ENCODE data around the gene TRPM2. TPM values are rescaled to one million over a fixed set of nuclear protein-coding genes. Genes with fewer than 3 reads are reported as not detected.
"Not testable (repeated sequence)": the region's sequence is repeated elsewhere in the genome, so short reads cannot be mapped to it uniquely, and the experiment has no call there.

The TRPM2 gene
- total RNA-seq, 3 donors from 2014 or later = 1.5 to 10.3 (median 7.2) TPM

- no peaks in the 10 kb centered on the region for H3K9me3 ChIP-seq
- H3K4me1 ChIP-seq (ENCODE audit: low read depth) = no peaks in the 10 kb centered on the region
- no peak overlapping the region for H3K4me3 ChIP-seq
- DNase-seq = peak in 1 of 3 donors; percentile 8
- TF ChIP-seq CTCF (IDR thresholded peaks at IDR 0.05) = no peak
- no peaks in the 10 kb centered on the region for H3K36me3 ChIP-seq (ENCODE audit: low read depth)
- intact Hi-C loops (cut with DNase I, micrococcal nuclease) = no loop called here
- no peak for ATAC-seq
These were observed 61.1 kb downstream of the TRPM2 start for GRCh38 chr21:44414291-44415072.

- H3K4me3 ChIP-seq = no peak overlapping the region
- H3K9me3 ChIP-seq = no peaks in the 10 kb centered on the region
- H3K36me3 ChIP-seq (ENCODE audit: low read depth) = no peaks in the 10 kb centered on the region
- DNase-seq (peak in 2 of 3 donors; percentile 3 to 18), ATAC-seq (no peak)
- TF ChIP-seq CTCF (IDR thresholded peaks at IDR 0.05) = no peak
- intact Hi-C loops (cut with DNase I, micrococcal nuclease) = no loop called here
- no peaks in the 10 kb centered on the region for H3K4me1 ChIP-seq (ENCODE audit: low read depth)
These were observed 61.9 kb downstream of the TRPM2 start for GRCh38 chr21:44415073-44416025.

- DNase-seq = peak in 2 of 3 donors; percentile 8 to 29
These were observed 62.8 kb downstream of the TRPM2 start for GRCh38 chr21:44416193-44416592.

GRCh38 chr21:44417621-44418107 is 64.2 kb downstream of the TRPM2 start:
- H3K4me3 ChIP-seq; intact Hi-C loops (cut with DNase I, micrococcal nuclease); H3K36me3 ChIP-seq (ENCODE audit: low read depth); H3K4me1 ChIP-seq (ENCODE audit: low read depth); ATAC-seq; H3K9me3 ChIP-seq: not testable (repeated sequence)
- DNase-seq = peak in 2 of 3 donors; percentile 10 to 32

More at GRCh38 chr21:44416193-44416592, 62.8 kb downstream of the TRPM2 start:
- no peak for TF ChIP-seq CTCF (IDR thresholded peaks at IDR 0.05)
- H3K4me1 ChIP-seq (ENCODE audit: low read depth) = no peaks in the 10 kb centered on the region
- intact Hi-C loops (cut with DNase I, micrococcal nuclease) = no loop called here
- no peaks in the 10 kb centered on the region for H3K36me3 ChIP-seq (ENCODE audit: low read depth)
- ATAC-seq = no peak
- no peak overlapping the region for H3K4me3 ChIP-seq
- H3K9me3 ChIP-seq = no peaks in the 10 kb centered on the region

GRCh38 chr21:44418108-44418875 is 64.9 kb downstream of the TRPM2 start:
- Histone ChIP-seq H3K36me3 (ENCODE audit: low read depth) (no peaks in the 10 kb centered on the region), H3K9me3 (no peaks in the 10 kb centered on the region), H3K4me1 (ENCODE audit: low read depth) (no peaks in the 10 kb centered on the region), H3K4me3 (no peak overlapping the region)
- ATAC-seq (no peak), DNase-seq (peak in 2 of 3 donors; percentile 11 to 32)
- no peak for TF ChIP-seq CTCF (IDR thresholded peaks at IDR 0.05)
- intact Hi-C loops (cut with DNase I, micrococcal nuclease) = no loop called here

Data from mucosa of descending colon (tissue), 3 donors.